Measurements from ENCODE around the gene TNPO3.

The TNPO3 gene

GRCh38 chr7:128939075-128939860 lies 115.6 kb downstream of the TNPO3 start:
- DNase-seq (ENCODE audit: low spot score) = no peak

GRCh38 chr7:128938544-128939074 lies 116.3 kb downstream of the TNPO3 start:
- DNase-seq (ENCODE audit: low spot score) = no peak

DNA sequence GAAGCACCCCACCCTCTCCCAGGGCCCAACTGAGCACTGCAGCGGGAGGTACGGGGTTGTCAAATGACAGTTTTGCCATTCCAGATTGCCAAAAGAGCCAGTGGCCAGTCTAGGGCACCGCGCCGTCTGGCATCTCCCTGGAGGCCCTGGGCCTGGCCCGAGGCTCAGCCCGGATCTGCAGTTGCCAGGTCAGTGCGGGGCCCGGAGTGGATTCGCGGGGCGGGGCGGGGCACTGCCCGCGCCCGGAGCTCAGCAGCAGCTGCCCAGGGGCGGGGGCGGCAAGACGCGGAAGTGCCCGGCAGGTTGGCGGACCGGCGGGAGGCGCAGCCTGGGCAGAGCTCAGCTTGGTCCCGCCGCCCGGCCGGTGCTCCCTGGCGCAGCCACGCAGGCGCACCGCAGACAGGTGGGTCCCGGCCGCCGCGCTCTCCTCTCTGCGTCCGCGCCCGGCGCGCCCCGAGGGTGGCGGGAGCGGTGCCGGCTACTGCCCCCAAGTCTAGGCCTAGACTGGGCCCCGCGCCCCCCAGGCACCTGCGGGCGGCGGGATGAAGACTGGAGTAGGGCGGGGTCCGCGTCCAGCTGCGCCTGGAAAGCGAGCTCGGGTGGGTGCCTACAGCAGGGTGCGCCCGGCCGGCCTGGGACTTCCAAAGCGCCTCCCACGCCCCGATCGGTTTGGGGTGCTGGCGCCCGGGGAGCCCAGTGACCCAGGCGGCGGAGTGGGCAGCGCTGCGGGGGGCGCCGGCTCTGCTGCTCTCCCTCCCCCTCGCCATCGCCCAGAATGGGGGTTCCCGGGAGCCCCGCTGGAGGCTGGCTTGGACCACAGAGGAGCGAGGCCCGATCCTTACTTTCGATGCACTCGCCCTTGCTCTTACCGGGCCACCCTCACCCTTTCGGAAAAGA lies 117.0 kb downstream of the TNPO3 start, which contains the start of gene IRF5:
TSS of gene IRF5 (plus strand) at position 281 of the 897 bp plus-strand sequence. CDS start 4,155 bp downstream, outside the sequence.
- peak; percentile 34 for DNase-seq (ENCODE audit: low spot score)

DNA sequence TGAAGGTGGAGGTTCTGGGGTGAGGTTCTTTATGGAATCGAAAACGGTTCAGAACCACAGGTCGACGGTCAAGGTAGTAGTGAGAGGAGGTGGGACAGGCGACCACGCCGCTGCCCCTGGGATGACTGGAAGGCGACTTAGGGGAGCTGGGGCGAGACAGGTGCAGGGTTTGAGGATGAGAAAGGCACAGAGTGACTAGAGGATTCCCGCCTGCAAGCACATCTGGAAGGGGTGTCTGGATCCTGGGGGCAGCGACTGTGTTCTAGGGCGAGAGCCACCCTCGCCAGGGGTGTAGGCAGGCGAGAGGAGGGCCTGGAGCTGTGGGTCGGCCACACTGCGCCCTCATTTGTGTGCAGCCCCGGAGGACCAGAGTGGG lies 117.7 kb downstream of the TNPO3 start:
- DNase-seq (ENCODE audit: low spot score) = no peak

DNA sequence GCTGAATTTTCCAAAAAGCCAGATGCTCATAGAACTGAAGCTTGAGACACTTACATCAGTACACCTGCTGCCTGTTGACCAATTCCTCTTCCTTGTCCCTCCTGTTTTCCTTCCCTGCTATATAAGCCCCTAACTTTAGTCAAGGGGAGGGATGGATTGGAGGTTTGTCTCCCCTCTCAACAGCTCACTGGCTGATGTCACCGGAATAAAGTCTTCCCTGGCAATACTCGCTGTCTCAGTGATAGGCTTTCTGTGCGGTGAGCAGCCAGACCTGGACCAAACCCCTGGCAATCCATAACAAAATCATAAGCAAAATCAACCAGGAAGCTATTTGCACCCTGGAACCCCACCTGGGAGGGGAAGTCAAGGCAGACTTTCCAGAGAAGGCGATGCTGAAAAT lies 118.1 kb downstream of the TNPO3 start:
- no peak for DNase-seq (ENCODE audit: low spot score)

GRCh38 chr7:128935342-128935730 lies 119.6 kb downstream of the TNPO3 start:
- DNase-seq (ENCODE audit: low spot score) = no peak

GRCh38 chr7:128934361-128935341 lies 120.3 kb downstream of the TNPO3 start:
- no peak for DNase-seq (ENCODE audit: low spot score)

- no peak for DNase-seq (ENCODE audit: low spot score)
These were observed 121.6 kb downstream of the TNPO3 start for GRCh38 chr7:128933180-128933891.

DNA sequence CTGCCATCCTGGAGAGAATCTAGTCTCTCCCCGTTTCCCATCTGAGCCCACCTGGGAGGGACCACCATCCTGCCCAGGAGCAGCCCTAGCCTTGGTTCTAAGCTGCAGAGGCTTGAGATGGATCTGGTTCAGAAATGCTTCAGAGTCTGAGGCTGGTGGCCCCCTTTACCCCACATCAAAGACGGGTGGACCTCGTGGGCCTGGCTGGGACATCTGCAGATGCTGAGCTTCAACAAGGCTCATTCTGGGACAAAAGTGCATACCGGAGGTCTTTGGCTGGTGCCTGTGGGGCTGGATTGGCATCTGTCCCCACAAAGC lies 122.1 kb downstream of the TNPO3 start:
- no peak for DNase-seq (ENCODE audit: low spot score)

GRCh38 chr7:128931965-128932861 lies 122.7 kb downstream of the TNPO3 start:
- no peak for DNase-seq (ENCODE audit: low spot score)

DNA sequence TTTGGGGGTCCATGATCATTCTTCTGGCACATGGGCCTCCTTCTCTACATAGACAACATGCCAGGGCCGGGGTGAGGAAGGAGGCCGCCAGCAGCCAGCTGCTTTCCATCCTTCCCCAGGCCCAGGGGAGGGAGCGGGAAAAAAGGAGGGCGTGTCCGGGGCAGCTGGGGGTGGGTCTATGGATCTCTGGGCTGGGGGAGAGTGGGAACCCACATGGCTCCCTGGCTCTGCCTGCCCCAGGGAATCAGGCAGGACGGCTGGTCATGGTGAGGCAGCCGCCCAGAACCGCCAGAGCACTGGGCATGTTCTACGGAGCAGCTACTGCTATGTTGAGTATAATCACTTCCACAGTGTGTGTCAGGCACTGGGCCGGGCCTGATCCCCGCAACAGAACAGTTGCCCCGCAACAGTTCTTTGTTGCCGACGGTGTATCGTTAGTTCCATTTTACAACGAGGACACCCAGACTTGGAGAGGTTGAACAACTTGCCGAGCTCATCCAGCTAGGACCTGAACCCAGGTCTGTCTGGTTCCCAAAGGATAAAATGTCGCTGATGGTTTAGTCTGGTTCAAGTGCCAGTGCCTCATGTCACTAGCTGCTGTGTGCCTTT lies 123.6 kb downstream of the TNPO3 start:
- no peak for DNase-seq (ENCODE audit: low spot score)

DNA sequence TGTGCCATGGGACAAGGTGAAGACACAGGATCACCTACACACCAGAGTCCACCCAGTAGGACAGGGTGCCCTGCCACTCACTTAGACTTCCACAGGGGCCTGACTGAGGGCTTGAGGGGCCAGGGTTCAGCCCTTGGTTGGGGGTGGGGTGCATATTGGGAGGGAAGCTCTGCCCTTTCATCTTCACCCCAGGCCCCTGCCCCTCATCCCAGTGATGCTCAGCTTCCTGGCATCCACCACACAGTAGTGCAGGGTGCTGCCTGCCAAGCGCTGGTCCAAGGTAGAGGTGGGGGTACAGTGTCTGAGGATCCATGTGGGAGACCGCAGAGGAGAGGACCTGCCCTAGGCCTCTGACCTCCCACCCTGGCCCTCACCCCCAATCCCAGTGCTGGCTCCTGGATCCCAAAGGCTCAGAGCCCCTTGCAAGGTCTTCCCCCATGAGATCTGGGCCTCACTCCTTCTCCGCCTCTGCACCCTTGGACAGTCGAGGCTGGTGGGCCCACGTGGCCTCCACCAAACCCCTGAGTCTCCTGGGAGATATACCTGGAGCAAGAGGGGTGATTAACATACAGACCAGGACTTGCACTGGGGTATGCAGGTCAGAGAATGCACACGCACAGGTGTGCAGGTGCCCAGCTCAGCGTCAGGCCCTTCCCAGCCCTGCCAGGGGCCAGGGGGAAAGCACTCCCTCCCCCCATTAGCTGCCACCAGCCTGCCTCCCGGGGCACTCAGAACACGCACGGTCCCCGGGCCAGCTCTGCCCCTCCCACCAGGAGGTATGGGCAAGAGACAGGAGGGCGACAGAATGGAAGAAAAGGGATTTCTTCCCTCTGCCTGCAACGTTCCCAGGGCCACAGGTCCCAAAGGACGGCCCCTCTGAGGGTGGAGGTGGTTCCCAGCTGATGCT lies 125.8 kb downstream of the TNPO3 start:
- no peak for DNase-seq (ENCODE audit: low spot score)

DNA sequence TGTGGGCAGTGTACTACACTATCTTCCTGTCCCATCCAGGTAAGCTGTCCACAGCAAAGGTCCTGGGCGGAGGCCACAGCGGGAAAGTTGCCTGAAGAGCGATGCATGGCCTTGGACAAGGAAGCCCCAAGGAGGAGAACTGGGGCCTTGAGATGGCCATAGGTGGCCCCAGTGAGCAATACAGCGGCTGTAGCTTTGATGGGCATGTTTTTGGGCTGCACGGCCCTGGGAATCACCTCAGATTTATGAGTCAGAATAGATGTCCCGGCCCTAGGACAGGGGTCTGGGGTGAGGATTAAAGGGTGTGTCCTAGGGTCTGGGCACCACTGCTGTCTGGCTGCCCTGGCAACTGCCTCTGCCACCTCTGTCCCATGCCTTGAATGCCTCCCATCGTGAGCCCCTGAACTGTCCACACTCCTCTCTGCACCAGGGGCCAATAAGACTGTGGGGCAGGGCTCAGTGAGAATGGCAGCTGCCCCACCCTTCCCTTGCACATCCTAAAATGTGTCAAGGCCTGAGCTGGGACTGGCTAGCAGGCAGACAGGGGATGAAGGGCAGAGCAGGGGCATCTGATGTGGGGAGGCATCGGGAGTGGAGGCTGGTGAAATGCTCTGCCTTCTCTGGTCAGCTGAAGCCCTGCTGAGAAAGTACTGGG lies 126.6 kb downstream of the TNPO3 start:
- DNase-seq (ENCODE audit: low spot score) = no peak

- DNase-seq (ENCODE audit: low spot score) = no peak
These were observed 130.0 kb downstream of the TNPO3 start for GRCh38 chr7:128924707-128925588.

GRCh38 chr7:128923411-128923800 lies 131.5 kb downstream of the TNPO3 start:
- no peak for DNase-seq (ENCODE audit: low spot score)

DNA sequence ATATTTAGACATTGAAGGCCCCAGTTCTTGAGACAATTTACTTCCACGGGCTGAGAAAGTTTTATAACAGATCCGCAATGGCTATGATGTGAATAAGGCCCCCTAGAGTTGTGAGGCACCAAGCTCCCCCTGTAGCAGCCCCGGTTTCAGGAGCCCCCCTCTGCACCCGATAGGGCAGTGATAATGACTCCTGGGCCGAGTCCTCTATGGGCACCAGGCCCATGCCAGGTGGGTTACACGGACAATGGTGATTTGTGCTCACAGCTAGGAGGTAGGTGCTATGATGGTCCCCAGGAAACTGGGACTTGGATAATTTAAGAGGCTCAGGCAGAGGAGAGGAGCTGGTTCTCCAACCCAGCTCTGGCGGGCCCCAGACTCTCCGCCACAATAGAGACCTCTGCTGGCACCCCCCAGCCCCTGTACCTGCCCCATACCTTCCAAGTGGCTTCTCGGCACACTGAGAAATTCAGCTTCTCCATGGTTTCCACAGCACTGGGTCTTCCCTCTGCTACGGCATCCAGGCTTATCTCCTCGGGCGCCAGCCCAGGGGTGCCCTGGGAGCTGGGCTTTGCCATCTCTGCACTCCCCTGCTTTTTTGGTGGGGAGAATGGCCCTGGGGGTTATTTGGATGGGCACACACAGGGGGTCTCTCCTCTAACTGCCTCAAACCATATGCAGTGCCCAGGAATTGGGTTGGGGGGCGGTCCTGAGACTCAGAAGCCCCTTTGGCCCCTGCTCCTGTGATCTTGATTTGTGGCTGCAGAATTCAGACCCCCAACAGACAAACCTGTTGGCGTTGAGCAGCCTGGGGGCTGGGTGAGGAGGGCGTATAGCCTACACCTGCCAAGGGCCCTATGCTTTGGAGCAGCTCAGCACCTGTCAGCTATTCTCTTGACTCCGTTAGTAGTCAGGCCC lies 132.2 kb downstream of the TNPO3 start:
- DNase-seq (ENCODE audit: low spot score) = no peak

Data from COLO829 (cell line).